ENCODE data around the gene ZNF780A.
"Not testable (repeated sequence)": the region's sequence is repeated elsewhere in the genome, so short reads cannot be mapped to it uniquely, and the experiment has no call there.

ZNF780A gene

DNA sequence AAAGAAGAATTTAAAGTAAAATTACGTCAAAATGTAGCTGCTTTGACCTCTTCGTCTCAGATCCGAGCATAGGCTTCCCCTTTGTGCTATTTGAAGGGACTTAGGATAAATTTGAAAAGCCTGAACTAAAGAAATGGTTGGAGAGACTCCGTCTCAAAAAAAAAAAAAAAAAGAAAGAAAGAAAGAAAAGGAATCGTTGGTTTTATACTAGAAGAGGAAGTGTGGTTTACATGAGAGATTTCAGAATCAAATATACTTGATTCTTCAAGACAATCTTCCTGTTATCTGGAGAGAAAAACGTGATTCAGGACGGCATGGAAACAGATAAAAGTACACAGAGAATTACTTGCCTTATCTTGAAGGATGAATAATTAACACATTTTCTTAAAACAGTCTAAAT lies 34.2 kb downstream of the ZNF780A start:
- intact Hi-C loops (cut with micrococcal nuclease) = no loop called here
- peak overlapping the region; percentile 91 for H3K27ac Mint-ChIP-seq
- peak overlapping the region; percentile 97 for H3K4me3 Mint-ChIP-seq
- H3K9me3 Mint-ChIP-seq = peaks cover 41% of the 10 kb centered on the region
- H3K4me1 Mint-ChIP-seq (ENCODE audit: low read depth) = peaks cover 39% of the 10 kb centered on the region
- H3K36me3 Mint-ChIP-seq (ENCODE audit: low read depth) = peaks cover 28% of the 10 kb centered on the region
- H3K27me3 Mint-ChIP-seq = peaks cover 12% of the 10 kb centered on the region

- Mint-ChIP-seq H3K4me1 (ENCODE audit: low read depth) (peaks cover 39% of the 10 kb centered on the region), H3K9me3 (peaks cover 39% of the 10 kb centered on the region), H3K27me3 (peaks cover 12% of the 10 kb centered on the region)
Measured at GRCh38 chr19:40055832-40056504, 34.8 kb downstream of the ZNF780A start, which contains the start of gene ZNF780B. TSS of gene ZNF780B (minus strand) at chr19:40056231. CDS start at chr19:40050332, 5,899 bp downstream.

DNA sequence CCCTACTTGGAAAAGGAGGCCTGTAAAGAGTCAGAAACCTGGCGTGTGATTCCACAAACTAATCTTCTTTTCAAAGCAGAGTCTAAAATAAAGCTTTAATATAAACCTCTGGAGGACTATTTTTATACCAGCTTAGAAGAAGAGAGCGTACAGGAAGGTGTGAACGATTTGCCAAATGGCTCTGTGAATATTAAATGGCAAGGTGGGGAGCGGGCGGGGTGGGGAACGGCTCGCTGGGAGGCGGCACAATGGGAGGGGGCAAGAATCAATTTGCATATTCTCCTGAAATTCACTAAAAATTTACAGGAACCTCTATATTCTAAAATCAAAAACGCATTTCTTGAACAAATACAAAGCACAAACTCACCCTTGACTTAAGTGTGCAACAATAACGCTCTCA lies 35.7 kb downstream of the ZNF780A start:
- Mint-ChIP-seq H3K4me1 (ENCODE audit: low read depth) (peaks cover 39% of the 10 kb centered on the region), H3K9me3 (peaks cover 37% of the 10 kb centered on the region), H3K27me3 (peaks cover 12% of the 10 kb centered on the region), H3K27ac (peak overlapping the region; percentile 91), H3K36me3 (ENCODE audit: low read depth) (peaks cover 35% of the 10 kb centered on the region), H3K4me3 (peak overlapping the region; percentile 97)
- intact Hi-C loops (cut with micrococcal nuclease) = no loop called here

More at GRCh38 chr19:40055832-40056504, 34.8 kb downstream of the ZNF780A start, which contains the start of gene ZNF780B:
- H3K4me3 Mint-ChIP-seq = peak within 1 kb of the TSS; percentile 97
- intact Hi-C loops (cut with micrococcal nuclease) = no loop called here
- H3K27ac Mint-ChIP-seq = peak within 1 kb of the TSS; percentile 91
- H3K36me3 Mint-ChIP-seq (ENCODE audit: low read depth) = peaks cover 28% of the 10 kb centered on the region

DNA sequence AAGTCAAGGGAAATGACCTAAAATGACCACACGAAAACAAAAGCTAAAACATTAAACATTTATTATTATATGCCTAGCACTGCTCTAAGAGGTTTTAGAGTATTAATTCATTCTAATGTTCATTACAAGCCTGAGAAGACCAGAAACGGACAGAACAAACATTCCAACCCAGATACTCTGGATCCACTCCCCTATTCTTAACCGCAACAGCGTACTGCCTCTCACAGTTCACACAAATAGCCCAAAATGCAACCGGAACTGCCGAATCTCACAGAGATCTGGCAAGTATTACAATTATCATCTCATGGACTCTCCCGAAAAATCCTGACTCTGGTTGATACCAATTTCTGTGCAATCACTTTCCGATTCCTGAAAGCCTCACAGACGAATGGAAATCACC lies 36.1 kb downstream of the ZNF780A start:
- H3K4me3 Mint-ChIP-seq = peak overlapping the region; percentile 97
- H3K4me1 Mint-ChIP-seq (ENCODE audit: low read depth) = peaks cover 39% of the 10 kb centered on the region
- intact Hi-C loops (cut with micrococcal nuclease) = no loop called here
- H3K36me3 Mint-ChIP-seq (ENCODE audit: low read depth) = peaks cover 39% of the 10 kb centered on the region
- peaks cover 37% of the 10 kb centered on the region for H3K9me3 Mint-ChIP-seq
- peak overlapping the region; percentile 91 for H3K27ac Mint-ChIP-seq
- peaks cover 8% of the 10 kb centered on the region for H3K27me3 Mint-ChIP-seq

- Mint-ChIP-seq H3K36me3 (ENCODE audit: low read depth) (peaks cover 51% of the 10 kb centered on the region), H3K27ac (no peak overlapping the region), H3K4me3 (no peak overlapping the region), H3K4me1 (ENCODE audit: low read depth) (peaks cover 39% of the 10 kb centered on the region), H3K27me3 (no peaks in the 10 kb centered on the region), H3K9me3 (peaks cover 37% of the 10 kb centered on the region)
- intact Hi-C loops (cut with micrococcal nuclease) = no loop called here
Measured at GRCh38 chr19:40053491-40053890, 37.3 kb downstream of the ZNF780A start.

DNA sequence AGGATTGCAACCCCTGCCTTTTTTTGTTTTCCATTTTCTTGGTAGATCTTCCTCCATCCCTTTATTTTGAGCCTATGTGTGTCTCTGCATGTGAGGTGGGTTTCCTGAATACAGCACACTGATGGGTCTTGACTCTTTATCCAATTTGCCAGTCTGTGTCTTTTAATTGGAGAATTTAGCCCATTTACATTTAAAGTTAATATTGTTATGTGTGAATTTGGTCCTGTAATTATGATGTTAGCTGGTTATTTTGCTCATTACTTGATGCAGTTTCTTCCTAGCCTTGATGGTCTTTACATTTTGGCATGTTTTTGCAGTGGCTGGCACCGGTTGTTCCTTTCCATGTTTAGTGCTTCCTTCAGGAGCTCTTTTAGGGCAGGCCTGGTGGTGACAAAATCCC lies 49.0 kb downstream of the ZNF780A start:
- H3K4me3 Mint-ChIP-seq; H3K27ac Mint-ChIP-seq; H3K4me1 Mint-ChIP-seq (ENCODE audit: low read depth); H3K27me3 Mint-ChIP-seq; intact Hi-C loops (cut with micrococcal nuclease): not testable (repeated sequence)
- Mint-ChIP-seq H3K9me3 (peaks cover 76% of the 10 kb centered on the region), H3K36me3 (ENCODE audit: low read depth) (peaks cover 44% of the 10 kb centered on the region)

GRCh38 chr19:40038047-40038446 lies 52.7 kb downstream of the ZNF780A start:
- H3K36me3 Mint-ChIP-seq (ENCODE audit: low read depth); H3K4me3 Mint-ChIP-seq; H3K4me1 Mint-ChIP-seq (ENCODE audit: low read depth); H3K27ac Mint-ChIP-seq; intact Hi-C loops (cut with micrococcal nuclease); H3K27me3 Mint-ChIP-seq: not testable (repeated sequence)
- peaks cover 75% of the 10 kb centered on the region for H3K9me3 Mint-ChIP-seq

- intact Hi-C loops (cut with micrococcal nuclease) = no loop called here
- Mint-ChIP-seq H3K4me3 (no peak overlapping the region), H3K36me3 (ENCODE audit: low read depth) (no peaks in the 10 kb centered on the region), H3K9me3 (peaks cover 76% of the 10 kb centered on the region), H3K27ac (no peak overlapping the region), H3K27me3 (no peaks in the 10 kb centered on the region), H3K4me1 (ENCODE audit: low read depth) (no peaks in the 10 kb centered on the region)
Measured at GRCh38 chr19:40035996-40036395, 54.7 kb downstream of the ZNF780A start.

GRCh38 chr19:40033989-40034560 lies 56.7 kb downstream of the ZNF780A start:
- H3K9me3 Mint-ChIP-seq = peaks cover 87% of the 10 kb centered on the region
- no peaks in the 10 kb centered on the region for H3K36me3 Mint-ChIP-seq (ENCODE audit: low read depth)

DNA sequence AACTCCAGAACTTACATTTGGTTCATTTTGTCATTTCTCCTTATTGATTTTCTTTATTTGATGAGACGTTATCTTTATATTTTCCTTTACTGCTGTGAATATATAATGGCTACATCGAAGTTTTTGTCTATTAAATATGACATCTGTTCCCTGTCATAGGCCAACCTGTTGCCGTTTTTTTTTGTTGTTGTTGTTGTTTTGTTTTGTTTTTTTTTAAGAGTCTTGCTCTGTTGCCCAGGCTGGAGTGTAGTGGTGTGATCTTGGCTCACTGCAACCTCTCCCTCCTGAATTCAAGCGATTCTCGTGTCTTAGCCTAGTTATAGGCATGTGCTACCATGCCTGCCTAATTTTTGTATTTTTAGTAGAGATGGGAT lies 64.2 kb downstream of the ZNF780A start:
- peaks cover 89% of the 10 kb centered on the region for H3K9me3 Mint-ChIP-seq
- H3K27me3 Mint-ChIP-seq = no peaks in the 10 kb centered on the region
- H3K27ac Mint-ChIP-seq = no peak overlapping the region
- intact Hi-C loops (cut with micrococcal nuclease) = no loop called here
- H3K4me3 Mint-ChIP-seq = no peak overlapping the region
- no peaks in the 10 kb centered on the region for H3K4me1 Mint-ChIP-seq (ENCODE audit: low read depth)
- H3K36me3 Mint-ChIP-seq (ENCODE audit: low read depth) = no peaks in the 10 kb centered on the region

More at GRCh38 chr19:40033989-40034560, 56.7 kb downstream of the ZNF780A start:
- Mint-ChIP-seq H3K27ac (no peak overlapping the region), H3K4me3 (no peak overlapping the region), H3K27me3 (no peaks in the 10 kb centered on the region), H3K4me1 (ENCODE audit: low read depth) (no peaks in the 10 kb centered on the region)
- intact Hi-C loops (cut with micrococcal nuclease) = no loop called here

DNA sequence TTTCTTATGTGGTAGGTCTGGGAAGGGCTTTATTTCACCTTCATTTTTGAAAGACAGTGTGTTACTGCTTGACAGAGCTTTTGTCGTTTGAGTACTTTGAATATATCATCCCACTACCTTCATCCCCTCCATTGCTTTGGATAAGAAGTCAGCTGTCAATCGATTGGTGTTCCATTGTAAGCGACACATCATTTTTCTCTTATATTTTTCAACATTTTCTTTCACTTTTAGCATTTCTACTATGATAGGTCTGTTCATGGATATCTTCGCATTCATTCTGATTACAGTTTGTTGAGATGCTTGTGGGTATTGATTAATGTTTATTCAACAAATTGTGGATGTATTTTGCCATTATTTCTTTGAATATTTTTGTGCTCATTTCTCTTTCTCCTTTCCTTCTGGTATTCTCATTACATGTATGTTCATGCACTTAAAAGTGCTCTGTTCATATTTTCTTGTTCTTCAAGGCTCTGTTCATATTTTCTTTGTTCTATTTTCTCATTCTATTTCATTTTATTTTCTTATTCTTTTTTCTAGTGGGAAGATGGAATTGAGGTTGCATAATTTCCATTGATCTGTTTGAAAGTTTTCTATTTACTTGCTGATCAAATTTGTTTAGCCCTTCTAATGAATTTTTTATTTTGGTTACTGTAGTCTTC lies 64.7 kb downstream of the ZNF780A start:
- peaks cover 89% of the 10 kb centered on the region for H3K9me3 Mint-ChIP-seq
- intact Hi-C loops (cut with micrococcal nuclease) = no loop called here

GRCh38 chr19:40023969-40024368 lies 66.8 kb downstream of the ZNF780A start:
- H3K36me3 Mint-ChIP-seq (ENCODE audit: low read depth) = no peaks in the 10 kb centered on the region
- no peak overlapping the region for H3K27ac Mint-ChIP-seq
- intact Hi-C loops (cut with micrococcal nuclease) = no loop called here
- no peaks in the 10 kb centered on the region for H3K27me3 Mint-ChIP-seq
- no peak overlapping the region for H3K4me3 Mint-ChIP-seq
- no peaks in the 10 kb centered on the region for H3K4me1 Mint-ChIP-seq (ENCODE audit: low read depth)
- H3K9me3 Mint-ChIP-seq = peaks cover 79% of the 10 kb centered on the region

More for the DNA sequence above, 64.7 kb downstream of the ZNF780A start:
- H3K4me1 Mint-ChIP-seq (ENCODE audit: low read depth) = no peaks in the 10 kb centered on the region
- H3K27me3 Mint-ChIP-seq = no peaks in the 10 kb centered on the region
- no peak overlapping the region for H3K4me3 Mint-ChIP-seq
- no peak overlapping the region for H3K27ac Mint-ChIP-seq
- H3K36me3 Mint-ChIP-seq (ENCODE audit: low read depth) = no peaks in the 10 kb centered on the region
